ENCODE measurements around the gene KBTBD4. TPM values are rescaled to one million over a fixed set of nuclear protein-coding genes. Genes with fewer than 3 reads are reported as not detected.

Gene KBTBD4
- total and polyA plus RNA-seq, 4 donors, result 5.6 to 12.0 (median 8.6) TPM

- H3K27me3 ChIP-seq (ENCODE audit: control insufficient read depth in 4 of 4, insufficient read depth in 4 of 4, low read length in 3 of 4), result no peaks in the 10 kb centered on the region
- H3K9me3 ChIP-seq (ENCODE audit: control insufficient read depth in 4 of 4, low read length in 3 of 4), result no peaks in the 10 kb centered on the region
- H3K27ac ChIP-seq (ENCODE audit: low read depth in 1 of 2, low read length in 2 of 2), result no peak overlapping the region
- H3K9ac ChIP-seq (ENCODE audit: low read depth in 1 of 2, low read length in 2 of 2), result no peak overlapping the region
- 89% methylated on average over 2 of the region's 2 CpGs for WGBS
- no peak for DNase-seq (ENCODE audit: low spot score)
- no peaks in the 10 kb centered on the region for H3K4me1 ChIP-seq (ENCODE audit: control insufficient read depth in 4 of 4, insufficient read depth in 4 of 4, low read length in 3 of 4)
- H3K4me3 ChIP-seq (ENCODE audit: low read depth in 1 of 3, low read length in 3 of 3), result no peak overlapping the region
- TF ChIP-seq GABPA (IDR thresholded peaks at IDR 0.05 in 1 of 2, conservative IDR thresholded peaks at IDR 0.05 in 1 of 2) (no peak), SP1 (IDR thresholded peaks at IDR 0.05) (no peak)
- TF ChIP-seq, protein P1, sequence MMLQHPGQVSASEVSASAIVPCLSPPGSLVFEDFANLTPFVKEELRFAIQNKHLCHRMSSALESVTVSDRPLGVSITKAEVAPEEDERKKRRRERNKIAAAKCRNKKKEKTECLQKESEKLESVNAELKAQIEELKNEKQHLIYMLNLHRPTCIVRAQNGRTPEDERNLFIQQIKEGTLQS (IDR thresholded peaks at IDR 0.05), result no peak
- TF ChIP-seq, protein P2, sequence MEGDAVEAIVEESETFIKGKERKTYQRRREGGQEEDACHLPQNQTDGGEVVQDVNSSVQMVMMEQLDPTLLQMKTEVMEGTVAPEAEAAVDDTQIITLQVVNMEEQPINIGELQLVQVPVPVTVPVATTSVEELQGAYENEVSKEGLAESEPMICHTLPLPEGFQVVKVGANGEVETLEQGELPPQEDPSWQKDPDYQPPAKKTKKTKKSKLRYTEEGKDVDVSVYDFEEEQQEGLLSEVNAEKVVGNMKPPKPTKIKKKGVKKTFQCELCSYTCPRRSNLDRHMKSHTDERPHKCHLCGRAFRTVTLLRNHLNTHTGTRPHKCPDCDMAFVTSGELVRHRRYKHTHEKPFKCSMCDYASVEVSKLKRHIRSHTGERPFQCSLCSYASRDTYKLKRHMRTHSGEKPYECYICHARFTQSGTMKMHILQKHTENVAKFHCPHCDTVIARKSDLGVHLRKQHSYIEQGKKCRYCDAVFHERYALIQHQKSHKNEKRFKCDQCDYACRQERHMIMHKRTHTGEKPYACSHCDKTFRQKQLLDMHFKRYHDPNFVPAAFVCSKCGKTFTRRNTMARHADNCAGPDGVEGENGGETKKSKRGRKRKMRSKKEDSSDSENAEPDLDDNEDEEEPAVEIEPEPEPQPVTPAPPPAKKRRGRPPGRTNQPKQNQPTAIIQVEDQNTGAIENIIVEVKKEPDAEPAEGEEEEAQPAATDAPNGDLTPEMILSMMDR (IDR thresholded peaks at IDR 0.05; ENCODE audit: low read depth, low read length, missing input control), result no peak
- peaks cover 15 to 64% (median 62%) of the 10 kb centered on the region in 4 donors for H3K36me3 ChIP-seq (ENCODE audit: control insufficient read depth in 4 of 4, insufficient read depth in 3 of 4, low read depth in 1 of 4, low read length in 3 of 4)
These were observed 42.1 kb upstream of the KBTBD4 start for GRCh38 chr11:47620836-47621378.

DNA sequence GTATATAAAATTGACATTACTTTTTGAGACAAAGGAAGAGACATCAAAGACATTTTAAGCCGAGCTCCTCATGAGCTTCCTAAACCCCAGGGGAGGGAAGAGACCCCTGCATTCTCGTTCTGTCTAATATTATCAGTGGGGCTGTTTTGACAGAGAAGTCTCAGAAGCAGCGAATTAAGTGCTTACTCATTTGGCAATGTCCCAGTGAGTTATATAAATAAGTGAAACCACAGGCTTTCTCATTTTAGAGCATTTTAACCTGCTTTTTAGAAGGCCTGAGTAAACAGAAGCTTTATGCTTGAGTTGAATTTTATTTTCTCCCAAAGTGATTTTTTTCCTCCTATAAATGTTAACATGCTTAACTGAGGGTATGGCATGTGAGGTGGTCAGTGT, 38.6 kb upstream of the KBTBD4 start:
- DNase-seq (ENCODE audit: low spot score), result no peak
- Histone ChIP-seq H3K27me3 (ENCODE audit: control insufficient read depth in 4 of 4, insufficient read depth in 4 of 4, low read length in 3 of 4) (no peaks in the 10 kb centered on the region), H3K4me3 (ENCODE audit: low read depth in 1 of 3, low read length in 3 of 3) (no peak overlapping the region), H3K36me3 (ENCODE audit: control insufficient read depth in 4 of 4, insufficient read depth in 3 of 4, low read depth in 1 of 4, low read length in 3 of 4) (peaks cover 8 to 44% (median 37%) of the 10 kb centered on the region in 4 donors), H3K9ac (ENCODE audit: low read depth in 1 of 2, low read length in 2 of 2) (no peak overlapping the region), H3K4me1 (ENCODE audit: control insufficient read depth in 4 of 4, insufficient read depth in 4 of 4, low read length in 3 of 4) (no peaks in the 10 kb centered on the region), H3K9me3 (ENCODE audit: control insufficient read depth in 4 of 4, low read length in 3 of 4) (no peaks in the 10 kb centered on the region), H3K27ac (ENCODE audit: low read depth in 1 of 2, low read length in 2 of 2) (no peak overlapping the region)
- TF ChIP-seq NR2F2 (IDR thresholded peaks at IDR 0.05), result no peak
- TF ChIP-seq, protein P3, sequence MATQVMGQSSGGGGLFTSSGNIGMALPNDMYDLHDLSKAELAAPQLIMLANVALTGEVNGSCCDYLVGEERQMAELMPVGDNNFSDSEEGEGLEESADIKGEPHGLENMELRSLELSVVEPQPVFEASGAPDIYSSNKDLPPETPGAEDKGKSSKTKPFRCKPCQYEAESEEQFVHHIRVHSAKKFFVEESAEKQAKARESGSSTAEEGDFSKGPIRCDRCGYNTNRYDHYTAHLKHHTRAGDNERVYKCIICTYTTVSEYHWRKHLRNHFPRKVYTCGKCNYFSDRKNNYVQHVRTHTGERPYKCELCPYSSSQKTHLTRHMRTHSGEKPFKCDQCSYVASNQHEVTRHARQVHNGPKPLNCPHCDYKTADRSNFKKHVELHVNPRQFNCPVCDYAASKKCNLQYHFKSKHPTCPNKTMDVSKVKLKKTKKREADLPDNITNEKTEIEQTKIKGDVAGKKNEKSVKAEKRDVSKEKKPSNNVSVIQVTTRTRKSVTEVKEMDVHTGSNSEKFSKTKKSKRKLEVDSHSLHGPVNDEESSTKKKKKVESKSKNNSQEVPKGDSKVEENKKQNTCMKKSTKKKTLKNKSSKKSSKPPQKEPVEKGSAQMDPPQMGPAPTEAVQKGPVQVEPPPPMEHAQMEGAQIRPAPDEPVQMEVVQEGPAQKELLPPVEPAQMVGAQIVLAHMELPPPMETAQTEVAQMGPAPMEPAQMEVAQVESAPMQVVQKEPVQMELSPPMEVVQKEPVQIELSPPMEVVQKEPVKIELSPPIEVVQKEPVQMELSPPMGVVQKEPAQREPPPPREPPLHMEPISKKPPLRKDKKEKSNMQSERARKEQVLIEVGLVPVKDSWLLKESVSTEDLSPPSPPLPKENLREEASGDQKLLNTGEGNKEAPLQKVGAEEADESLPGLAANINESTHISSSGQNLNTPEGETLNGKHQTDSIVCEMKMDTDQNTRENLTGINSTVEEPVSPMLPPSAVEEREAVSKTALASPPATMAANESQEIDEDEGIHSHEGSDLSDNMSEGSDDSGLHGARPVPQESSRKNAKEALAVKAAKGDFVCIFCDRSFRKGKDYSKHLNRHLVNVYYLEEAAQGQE (IDR thresholded peaks at IDR 0.05), result no peak
- TF ChIP-seq, protein P4, sequence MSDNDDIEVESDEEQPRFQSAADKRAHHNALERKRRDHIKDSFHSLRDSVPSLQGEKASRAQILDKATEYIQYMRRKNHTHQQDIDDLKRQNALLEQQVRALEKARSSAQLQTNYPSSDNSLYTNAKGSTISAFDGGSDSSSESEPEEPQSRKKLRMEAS (IDR thresholded peaks at IDR 0.05), result no peak
- no peak for TF ChIP-seq EGR1 (IDR thresholded peaks at IDR 0.05; ENCODE audit: low read depth in 2 of 2)
- TF ChIP-seq JUND (IDR thresholded peaks at IDR 0.05), result no peak
- no peak for TF ChIP-seq HNF4A (conservative IDR thresholded peaks at IDR 0.05)
- no peak for TF ChIP-seq GABPA (IDR thresholded peaks at IDR 0.05 in 1 of 2, conservative IDR thresholded peaks at IDR 0.05 in 1 of 2)
- TF ChIP-seq, protein P1 (IDR thresholded peaks at IDR 0.05), result no peak
- WGBS, result 73% methylated on average over 3 of the region's 3 CpGs

All from liver (tissue), 9 donors.